H1 (cell line): ENCODE results near the gene TGFB2. TPM values are rescaled to one million over a fixed set of nuclear protein-coding genes. Genes with fewer than 3 reads are reported as not detected.
A peak's percentile ranks its signal among the peaks of the same experiment; 100 is the strongest.

ENCODE experiments used
- CTCF ChIA-PET: fragments of 300-600 bp; sonication (Branson Sonifier 250); formaldehyde crosslinking; loops from one replicate; lab custom pipeline; 2021; ENCODE audit not compliant: partially characterized antibody; lab: Charles Lee
- POLR2A ChIA-PET: fragments of 300-600 bp; sonication (Branson Sonifier 250); formaldehyde crosslinking; loops from one replicate; lab custom pipeline; 2021; ENCODE audit warnings: inconsistent platforms; ENCODE audit not compliant: partially characterized antibody; lab: Charles Lee
- DNase-seq, 2 experiments: peaks; one replicate each; pipeline versions ENCODE4 v3.0.0 to v3.0.0-alpha.2; 2010 to 2022; ENCODE audit warnings: low spot score in 2 of 2, low read depth in 1 of 2, mixed read lengths in 1 of 2
- FAIRE-seq: peaks from 2 replicates; lab custom pipeline; 2011; peaks lifted over from hg19 to GRCh38; lab: Jason Lieb, UNC
- H2AFZ ChIP-seq: 2 replicates; pipeline ENCODE4 v1.8.1; 2012; ENCODE audit warnings: low read length, inconsistent platforms
- H2AK5ac ChIP-seq: 2 replicates; pipeline ENCODE4 v1.6.1; 2013; ENCODE audit warnings: low read depth, low read length
- H2BK120ac ChIP-seq: replicated peaks from 2 replicates; pipeline ENCODE3; 2013; ENCODE audit warnings: low read depth, low read length, inconsistent platforms
- H2BK12ac ChIP-seq: 2 replicates; pipeline ENCODE4 v1.6.1; 2013; ENCODE audit warnings: low read depth, low read length
- H2BK15ac ChIP-seq: 2 replicates; pipeline ENCODE4 v1.6.1; 2013; ENCODE audit warnings: low read length
- H2BK20ac ChIP-seq: 2 replicates; pipeline ENCODE4 v1.6.1; 2013; ENCODE audit warnings: low read length
- H2BK5ac ChIP-seq: 2 replicates; pipeline ENCODE4 v1.6.1; 2013; ENCODE audit warnings: low read depth, low read length
- H3K14ac ChIP-seq: 2 replicates; pipeline ENCODE4 v1.6.1; 2013; ENCODE audit warnings: inconsistent platforms; ENCODE audit not compliant: insufficient read length
- H3K18ac ChIP-seq: 2 replicates; pipeline ENCODE4 v1.6.1; 2013; ENCODE audit warnings: low read length; ENCODE audit errors: extremely low read depth
- H3K23ac ChIP-seq: 2 replicates; pipeline ENCODE4 v1.6.1; 2013; ENCODE audit warnings: inconsistent platforms; ENCODE audit not compliant: insufficient read length
- H3K23me2 ChIP-seq: 2 replicates; pipeline ENCODE4 v1.6.1; 2013; ENCODE audit warnings: low read depth, low read length
- H3K27ac ChIP-seq: 2 replicates; pipeline ENCODE4 v1.6.1; 2011; ENCODE audit warnings: low read depth, low read length, inconsistent platforms
- H3K27me3 ChIP-seq, 4 experiments: replicated peaks in 1 of 4; 1 replicate in 1 of 4; 2 replicates in 3 of 4; pipeline versions ENCODE4 v1.6.1 to v1.8.1; 2011 to 2013; ENCODE audit warnings: low read length in 3 of 4, mild to moderate bottlenecking in 3 of 4, inconsistent platforms in 2 of 4, mixed read lengths in 2 of 4, moderate library complexity in 1 of 4; ENCODE audit not compliant: control insufficient read depth in 3 of 4, insufficient read depth in 3 of 4; ENCODE audit errors: extremely low read depth in 1 of 4
- H3K36me3 ChIP-seq, 4 experiments: 2 replicates each; pipeline versions ENCODE4 v1.6.1 to v1.8.1; 2011 to 2013; ENCODE audit warnings: mild to moderate bottlenecking in 4 of 4, low read length in 3 of 4, moderate library complexity in 2 of 4, control low read depth in 1 of 4, inconsistent platforms in 1 of 4; ENCODE audit not compliant: insufficient read depth in 4 of 4, control insufficient read depth in 2 of 4
- H3K4ac ChIP-seq: replicated peaks from 2 replicates; pipeline ENCODE3; 2013; ENCODE audit warnings: low read length, low read depth, mixed read lengths, inconsistent platforms; ENCODE audit not compliant: insufficient read length
- H3K4me1 ChIP-seq, 4 experiments: replicated peaks in 1 of 4; 1 replicate in 1 of 4; 2 replicates in 3 of 4; pipeline versions ENCODE4 v1.6.1 to v1.8.1; 2011 to 2013; ENCODE audit warnings: low read length in 3 of 4, inconsistent platforms in 2 of 4, mixed read lengths in 1 of 4; ENCODE audit not compliant: insufficient read depth in 4 of 4, control insufficient read depth in 3 of 4
- H3K4me2 ChIP-seq, 2 experiments: 2 replicates each; pipeline versions ENCODE4 v1.6.1 to v1.8.1; 2011 to 2013; ENCODE audit warnings: low read depth in 2 of 2, low read length in 2 of 2, control low read depth in 1 of 2, inconsistent platforms in 1 of 2, mild to moderate bottlenecking in 1 of 2; ENCODE audit not compliant: insufficient read depth in 1 of 2
- H3K4me3 ChIP-seq, 4 experiments: fragments of 200-600, 300-600 bp in 1 of 4; sonication (generic), shearing (Covaris generic), sonication (Bioruptor Twin) in 1 of 4; 2 replicates each; pipeline versions ENCODE4 v1.5.1 to v1.8.1; 2011 to 2016; ENCODE audit warnings: low read length in 4 of 4, low read depth in 3 of 4, control low read depth in 2 of 4, inconsistent platforms in 2 of 4, mild to moderate bottlenecking in 2 of 4, mixed read lengths in 1 of 4, moderate library complexity in 1 of 4; ENCODE audit not compliant: insufficient read depth in 2 of 4; ENCODE audit errors: extremely low read depth in 1 of 4
- H3K56ac ChIP-seq: replicated peaks from 2 replicates; pipeline ENCODE3; 2013; ENCODE audit warnings: low read depth, mild to moderate bottlenecking, mixed read lengths, low read length, inconsistent platforms; ENCODE audit not compliant: insufficient read length
- H3K79me1 ChIP-seq: 2 replicates; pipeline ENCODE4 v1.6.1; 2013; ENCODE audit warnings: low read depth, low read length, control low read depth
- H3K79me2 ChIP-seq, 2 experiments: 2 replicates each; pipeline versions ENCODE4 v1.6.1 to v1.8.1; 2012 to 2013; ENCODE audit warnings: low read length in 2 of 2, mild to moderate bottlenecking in 2 of 2, inconsistent platforms in 1 of 2; ENCODE audit not compliant: insufficient read depth in 2 of 2, control insufficient read depth in 1 of 2
- H3K9ac ChIP-seq, 4 experiments: replicated peaks in 1 of 4; 1 replicate in 1 of 4; 2 replicates in 3 of 4; pipeline versions ENCODE4 v1.6.1 to v1.8.1; 2011 to 2013; ENCODE audit warnings: low read depth in 3 of 4, low read length in 3 of 4, control low read depth in 2 of 4, mild to moderate bottlenecking in 2 of 4, moderate library complexity in 2 of 4, inconsistent platforms in 1 of 4; ENCODE audit errors: extremely low read depth in 1 of 4
- H3K9me3 ChIP-seq, 2 experiments: 2 replicates each; pipeline versions ENCODE4 v1.6.1 to v1.8.1; 2012 to 2013; ENCODE audit warnings: mild to moderate bottlenecking in 2 of 2, moderate library complexity in 2 of 2, control low read depth in 1 of 2, inconsistent platforms in 1 of 2, low read depth in 1 of 2, low read length in 1 of 2, mixed read lengths in 1 of 2; ENCODE audit not compliant: insufficient read depth in 2 of 2
- H4K20me1 ChIP-seq, 2 experiments: replicated peaks in 1 of 2; 2 replicates each; pipeline versions ENCODE3 to v1.8.1; 2011 to 2013; ENCODE audit warnings: inconsistent platforms in 2 of 2, low read length in 2 of 2, mild to moderate bottlenecking in 1 of 2; ENCODE audit not compliant: insufficient read depth in 2 of 2, control insufficient read depth in 1 of 2
- H4K5ac ChIP-seq: 2 replicates; pipeline ENCODE4 v1.6.1; 2013; ENCODE audit warnings: low read length, low read depth, mixed read lengths, inconsistent platforms; ENCODE audit not compliant: insufficient read length
- H4K8ac ChIP-seq: 2 replicates; pipeline ENCODE4 v1.8.0; 2013; ENCODE audit warnings: mild to moderate bottlenecking, moderate library complexity, low read length, inconsistent platforms; ENCODE audit not compliant: insufficient read depth; ENCODE audit errors: extremely low read depth
- H4K91ac ChIP-seq: replicated peaks from 2 replicates; pipeline ENCODE3; 2013; ENCODE audit warnings: low read length, mixed read lengths, inconsistent platforms; ENCODE audit not compliant: insufficient read length
- BCL11A ChIP-seq, 2 experiments: IDR thresholded peaks; one replicate each; pipeline ENCODE4 v1.6.1; 2011; ENCODE audit warnings: low read depth in 2 of 2, low read length in 2 of 2, mild to moderate bottlenecking in 2 of 2
- CHD1 ChIP-seq: IDR thresholded peaks from 2 replicates; pipeline ENCODE4 v1.6.1; 2012; ENCODE audit warnings: low read depth, low read length, improper control_type of control experiment
- CHD2 ChIP-seq: IDR thresholded peaks from 2 replicates; pipeline ENCODE4 v1.6.1; 2012; ENCODE audit warnings: low read length, improper control_type of control experiment
- EZH2 ChIP-seq: fragments of 200-600 bp; sonication (generic); IDR thresholded peaks from 2 replicates; pipeline ENCODE4 v1.7.1; 2012; ENCODE audit warnings: low read depth, mild to moderate bottlenecking, moderate library complexity, low read length, inconsistent platforms; ENCODE audit not compliant: severe bottlenecking
- JUN ChIP-seq: IDR thresholded peaks from 2 replicates; pipeline ENCODE4 v1.6.1; 2011; ENCODE audit warnings: low read depth, mild to moderate bottlenecking, improper control_type of control experiment, low read length
- RAD21 ChIP-seq, 2 experiments: IDR thresholded peaks in 1 of 2; conservative IDR thresholded peaks in 1 of 2; 2 replicates each; pipeline ENCODE4 v1.6.1; 2011; ENCODE audit warnings: low read depth in 2 of 2, low read length in 2 of 2, improper control_type of control experiment in 1 of 2, inconsistent platforms in 1 of 2, mild to moderate bottlenecking in 1 of 2, moderate library complexity in 1 of 2
- RFX5 ChIP-seq: IDR thresholded peaks from 2 replicates; pipeline ENCODE4 v1.6.1; 2011; ENCODE audit warnings: low read depth, low read length, improper control_type of control experiment, borderline replicate concordance
- RNF2 ChIP-seq: fragments of 200-900, 300-1000 bp; sonication (generic); IDR thresholded peaks from 2 replicates; pipeline ENCODE4 v1.7.1; 2016; ENCODE audit warnings: borderline replicate concordance, low read depth, mild to moderate bottlenecking, antibody characterized with exemption, low read length; ENCODE audit not compliant: poor library complexity, severe bottlenecking; ENCODE audit errors: missing control alignments
- SP2 ChIP-seq: IDR thresholded peaks from 2 replicates; pipeline ENCODE4 v1.6.1; 2012; ENCODE audit warnings: mild to moderate bottlenecking, low read length, inconsistent platforms
- SRF ChIP-seq: IDR thresholded peaks from 2 replicates; pipeline ENCODE4 v1.6.1; 2011; ENCODE audit warnings: mild to moderate bottlenecking, low read depth, low read length, moderate library complexity
- TEAD4 ChIP-seq: IDR thresholded peaks from 2 replicates; pipeline ENCODE4 v1.6.1; 2012; ENCODE audit warnings: low read depth, low read length, inconsistent platforms, mixed read lengths
- WGBS, 2 experiments: shearing (Covaris generic) in 1 of 2; methylation state at CpG; one replicate each; pipeline versions ENCODE4 v1.1.6 to v1.1.7; 2013 to 2015; ENCODE audit warnings: low lambda C conversion rate in 2 of 2, mixed read lengths in 2 of 2, inconsistent platforms in 1 of 2, low coverage in 1 of 2, missing lambda C conversion rate in 1 of 2; ENCODE audit not compliant: insufficient replicate concordance in 2 of 2, insufficient coverage in 1 of 2, insufficient read length in 1 of 2; ENCODE audit errors: extremely low coverage in 1 of 2, missing lambda C conversion rate in 1 of 2; 5-methylcytosine and 5-hydroxymethylcytosine counted together
- polyA plus RNA-seq, 7 experiments: library from polyadenylated mRNA; depleted of rRNA in 3 of 7; stranded (reverse) in 5 of 7; unstranded in 2 of 7; fragments of >200 nt in 5 of 7; fragments of 200-250 nt in 2 of 7; gene quantifications; 1 replicate in 5 of 7; 2 replicates in 1 of 7; 4 replicates in 1 of 7; pipeline versions ENCODE4 v1.2.1 to v1.2.3, GENCODE V29; 2011 to 2013; ENCODE audit warnings: missing spikeins in 2 of 7, mixed read lengths in 2 of 7
- total RNA-seq: library from RNA; stranded (reverse); fragmentation: NEBNext Ultra II Directional; extraction: Animal tissue kit (Norgen Biotek cat#: 25700); gene quantifications from 2 replicates; pipeline ENCODE4 v1.2.1, GENCODE V29; 2021
- TF ChIP-seq, protein P1 (sequence below): IDR thresholded peaks from 2 replicates; pipeline ENCODE4 v1.6.1; 2012; ENCODE audit warnings: inconsistent platforms

The TGFB2 gene
- total and polyA plus RNA-seq, 2 of the 8 experiments (the other 6 are each of a cell fraction or from before 2014, with no cell fraction given) = 0.26 to 0.84 TPM

- WGBS, 2 experiments = 28% methylated on average over 2 of the region's 2 CpGs; no CpG with 5 or more reads in 1 of the 2 experiments
- no peak overlapping the region for H3K14ac ChIP-seq
- H3K79me2 ChIP-seq = no peaks in the 10 kb centered on the region
- no peaks in the 10 kb centered on the region for H3K27me3 ChIP-seq
- peak overlapping the region; percentile 38; the same call in 1 of the 2 replicates for H2BK5ac ChIP-seq
- H2AK5ac ChIP-seq = no peak overlapping the region
- H3K36me3 ChIP-seq = no peaks in the 10 kb centered on the region
- peaks cover 0 to 9% (median 5%) of the 10 kb centered on the region in 4 experiments; a peak in 6 of 7 replicates for H3K4me1 ChIP-seq
- DNase-seq = no peak
- no peak overlapping the region for H3K4ac ChIP-seq
- H3K27ac ChIP-seq = peak overlapping the region; percentile 89
- H3K4me2 ChIP-seq = peak overlapping the region; percentile 25 to 58; a peak in 3 of 4 replicates
- no peak overlapping the region for H4K91ac ChIP-seq
- no peak overlapping the region for H4K8ac ChIP-seq
- no peaks in the 10 kb centered on the region for H3K79me1 ChIP-seq
- FAIRE-seq = no peak
- H3K23me2 ChIP-seq = no peaks in the 10 kb centered on the region
- H3K9ac ChIP-seq = peak overlapping the region in 3 of 4 experiments; percentile 1 to 33 (median 12); a peak in 2 of 7 replicates
- no peak overlapping the region for H3K23ac ChIP-seq
- no peaks in the 10 kb centered on the region for H4K20me1 ChIP-seq
- TF ChIP-seq, protein P1, sequence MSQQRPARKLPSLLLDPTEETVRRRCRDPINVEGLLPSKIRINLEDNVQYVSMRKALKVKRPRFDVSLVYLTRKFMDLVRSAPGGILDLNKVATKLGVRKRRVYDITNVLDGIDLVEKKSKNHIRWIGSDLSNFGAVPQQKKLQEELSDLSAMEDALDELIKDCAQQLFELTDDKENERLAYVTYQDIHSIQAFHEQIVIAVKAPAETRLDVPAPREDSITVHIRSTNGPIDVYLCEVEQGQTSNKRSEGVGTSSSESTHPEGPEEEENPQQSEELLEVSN = no peak
- TF ChIP-seq RAD21 (IDR thresholded peaks at IDR 0.05 in 1 of 2, conservative IDR thresholded peaks at IDR 0.05 in 1 of 2; ENCODE audit: low read depth in 2 of 2, low read length in 2 of 2) = no peak
- no peak for TF ChIP-seq SRF
- TF ChIP-seq EZH2 = no peak
- no peak for TF ChIP-seq BCL11A (IDR thresholded peaks at IDR 0.05; ENCODE audit: low read depth in 2 of 2, low read length in 2 of 2)
- no peak for TF ChIP-seq CHD1
- no peak for TF ChIP-seq RNF2
- no peak for TF ChIP-seq TEAD4
- no peak for TF ChIP-seq JUN
- TF ChIP-seq RFX5 = no peak
- TF ChIP-seq CHD2 = no peak
- TF ChIP-seq SP2 = no peak
- TF ChIP-seq, all 59 proteins: peak for 0
- Histone ChIP-seq H2BK120ac (peak overlapping the region; percentile 51), H3K4me3 (peak overlapping the region in 1 of 4 experiments; percentile 23; a peak in 1 of 8 replicates), H2AFZ (no peak overlapping the region), H3K56ac (no peak overlapping the region), H4K5ac (no peak overlapping the region), H2BK20ac (peak overlapping the region; percentile 49; the same call in 1 of the 2 replicates), H2BK15ac (peak overlapping the region; percentile 10; the same call in 1 of the 2 replicates), H3K9me3 (no peaks in the 10 kb centered on the region), H3K18ac (no peak overlapping the region), H2BK12ac (peak overlapping the region; percentile 56; the same call in 1 of the 2 replicates)
- POLR2A ChIA-PET = interaction anchor here (0.6 to 1.7 kb wide), 4 partner anchors 9 to 649 kb away, joined by 3 to 8 read pairs (median 3); no protein-coding TSS in a partner anchor
- CTCF ChIA-PET = interaction anchor here (3.9 kb wide), 1 partner anchor 27 kb away, joined by 15 read pairs; no protein-coding TSS in a partner anchor
These were observed 148.8 kb downstream of the TGFB2 start for GRCh38 chr1:218493986-218494385.
